NCI-H1105 (cell line): Measurements from ENCODE around the gene GABRD.

Experiments
- DNase-seq: peaks from one replicate; lab custom pipeline; 2025; lab: John Stamatoyannopoulos, UW

The GABRD gene

GRCh38 chr1:2039251-2039650 is 20.1 kb downstream of the GABRD start:
- DNase-seq = no peak

GRCh38 chr1:2041305-2041704 is 22.2 kb downstream of the GABRD start:
- no peak for DNase-seq

- DNase-seq = no peak
Observed at GRCh38 chr1:2041887-2042286, 22.7 kb downstream of the GABRD start.

- DNase-seq = no peak
Observed at GRCh38 chr1:2042830-2043773, 24.0 kb downstream of the GABRD start.

- no peak for DNase-seq
Observed at GRCh38 chr1:2043886-2044285, 24.7 kb downstream of the GABRD start.

- DNase-seq = peak; percentile 45
Observed at GRCh38 chr1:2044510-2045319, 25.6 kb downstream of the GABRD start.

- no peak for DNase-seq
Observed at GRCh38 chr1:2045468-2046173, 26.5 kb downstream of the GABRD start.

- peak; percentile 39 for DNase-seq
Observed at GRCh38 chr1:2046174-2046917, 27.2 kb downstream of the GABRD start.

- DNase-seq = no peak
Observed at GRCh38 chr1:2046953-2047748, 28.0 kb downstream of the GABRD start.

- DNase-seq = no peak
Observed at GRCh38 chr1:2047749-2048729, 28.9 kb downstream of the GABRD start.

- DNase-seq = peak; percentile 17
Observed at GRCh38 chr1:2049225-2049717, 30.1 kb downstream of the GABRD start.

- peak; percentile 93 for DNase-seq
Observed at GRCh38 chr1:2049718-2050431, 30.7 kb downstream of the GABRD start, which contains the start of gene PRKCZ. Gene PRKCZ (plus strand): TSS chr1:2050411. CDS start chr1:2050631, 220 bp downstream.

GRCh38 chr1:2050461-2050792 is 31.3 kb downstream of the GABRD start:
- no peak for DNase-seq

GRCh38 chr1:2050793-2051682 is 31.9 kb downstream of the GABRD start:
- DNase-seq = no peak

GRCh38 chr1:2052054-2052679 is 33.0 kb downstream of the GABRD start:
- no peak for DNase-seq

- no peak for DNase-seq
Observed at GRCh38 chr1:2052756-2053155, 33.6 kb downstream of the GABRD start.

- no peak for DNase-seq
Observed at GRCh38 chr1:2053217-2053616, 34.1 kb downstream of the GABRD start.
